Measurements from ENCODE around the gene MICAL1.

MICAL1 gene

GRCh38 chr6:109420751-109421150 is 34.8 kb downstream of the MICAL1 start:
- no peak for DNase-seq

- DNase-seq = no peak
These were observed 37.9 kb downstream of the MICAL1 start for GRCh38 chr6:109417646-109418045.

DNA sequence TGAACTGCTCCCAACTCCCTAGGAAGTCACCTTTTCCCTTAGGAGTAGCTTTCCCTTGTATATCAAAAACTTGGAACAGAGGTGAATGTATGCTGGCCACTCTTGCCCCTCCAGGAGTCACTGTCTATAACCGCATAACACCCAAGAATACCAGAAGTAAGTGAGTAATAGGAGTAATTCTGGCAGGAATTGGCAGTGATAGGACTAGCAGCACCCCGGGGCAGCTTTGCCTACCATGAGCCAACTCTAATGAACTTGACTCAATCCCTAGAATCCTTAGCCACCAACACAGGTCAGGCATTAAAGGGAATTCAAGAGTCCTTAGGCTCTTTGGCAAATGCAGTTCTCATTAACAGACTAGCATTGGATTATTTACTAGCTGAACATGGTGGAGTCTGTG is 44.5 kb downstream of the MICAL1 start:
- DNase-seq = no peak

GRCh38 chr6:109406196-109406595 is 49.4 kb downstream of the MICAL1 start:
- DNase-seq = no peak

GRCh38 chr6:109397020-109397419 is 58.6 kb downstream of the MICAL1 start:
- DNase-seq = no peak

- DNase-seq = no peak
These were observed 59.4 kb downstream of the MICAL1 start for GRCh38 chr6:109396046-109396718.

Measured in DMS 273 treated with DMSO at 0.1 percent for 48 hours (cell line).